ENCODE results near the gene FAM171A2. TPM values are rescaled to one million over a fixed set of nuclear protein-coding genes. Genes with fewer than 3 reads are reported as not detected.
A peak's percentile ranks its signal among the peaks of the same experiment; 100 is the strongest.

Gene FAM171A2
- total and polyA plus RNA-seq, 3 experiments from 2014 or later = 0.28 to 0.35 (median 0.33) TPM

DNA sequence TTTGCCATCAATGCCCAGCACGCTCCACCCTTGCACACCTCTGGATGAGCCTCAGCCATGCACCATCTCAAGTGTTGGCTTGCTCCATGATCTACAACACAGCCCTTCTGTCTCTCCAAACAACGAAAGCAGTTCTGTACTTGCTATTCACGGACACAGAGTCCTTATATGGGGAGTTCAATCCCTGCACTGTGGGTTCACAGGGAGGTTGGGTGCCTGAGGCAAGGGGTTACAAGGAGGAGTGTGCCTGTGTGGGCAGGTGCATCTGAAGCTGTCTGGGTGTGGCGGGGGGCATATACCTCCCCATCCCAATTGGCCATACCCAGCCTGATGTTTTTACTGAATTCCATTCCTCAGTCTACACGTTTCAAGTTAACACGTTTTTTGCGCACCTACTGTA, 49.6 kb downstream of the FAM171A2 start:
- no peak overlapping the region for H3K27ac ChIP-seq (ENCODE audit: low read depth, low read length)
- CTCF ChIA-PET = interaction anchor here (1.1 to 3.5 kb wide), 3 partner anchors 18 to 104 kb away, joined by 3 to 20 read pairs (median 6); partner anchors contain the start of gene UBTF
- POLR2A ChIA-PET = interaction anchor here (0.5 kb wide), 1 partner anchor 170 kb away, joined by 3 read pairs; no protein-coding TSS in a partner anchor
- no peaks in the 10 kb centered on the region for H3K9me3 ChIP-seq (ENCODE audit: low read length)
- H3K4me1 ChIP-seq (ENCODE audit: insufficient read depth, low read length) = peaks cover 15% of the 10 kb centered on the region
- Mint-ChIP-seq H3K4me1 (peaks cover 14 to 26% (median 15%) of the 10 kb centered on the region in 3 donors), H3K36me3 (no peaks in the 10 kb centered on the region), H3K4me3 (peak overlapping the region; percentile 52 to 66 (median 58)), H3K9me3 (no peaks in the 10 kb centered on the region), H3K27ac (no peak overlapping the region), H3K27me3 (peaks cover 30 to 42% of the 10 kb centered on the region in 2 donors)
- no peaks in the 10 kb centered on the region for H3K36me3 ChIP-seq (ENCODE audit: insufficient read depth, low read length)
- H3K4me3 ChIP-seq (ENCODE audit: low read length) = no peak overlapping the region
- peaks cover 33% of the 10 kb centered on the region for H3K27me3 ChIP-seq (ENCODE audit: insufficient read depth, low read length, poor library complexity, severe bottlenecking)
- no peak for DNase-seq

DNA sequence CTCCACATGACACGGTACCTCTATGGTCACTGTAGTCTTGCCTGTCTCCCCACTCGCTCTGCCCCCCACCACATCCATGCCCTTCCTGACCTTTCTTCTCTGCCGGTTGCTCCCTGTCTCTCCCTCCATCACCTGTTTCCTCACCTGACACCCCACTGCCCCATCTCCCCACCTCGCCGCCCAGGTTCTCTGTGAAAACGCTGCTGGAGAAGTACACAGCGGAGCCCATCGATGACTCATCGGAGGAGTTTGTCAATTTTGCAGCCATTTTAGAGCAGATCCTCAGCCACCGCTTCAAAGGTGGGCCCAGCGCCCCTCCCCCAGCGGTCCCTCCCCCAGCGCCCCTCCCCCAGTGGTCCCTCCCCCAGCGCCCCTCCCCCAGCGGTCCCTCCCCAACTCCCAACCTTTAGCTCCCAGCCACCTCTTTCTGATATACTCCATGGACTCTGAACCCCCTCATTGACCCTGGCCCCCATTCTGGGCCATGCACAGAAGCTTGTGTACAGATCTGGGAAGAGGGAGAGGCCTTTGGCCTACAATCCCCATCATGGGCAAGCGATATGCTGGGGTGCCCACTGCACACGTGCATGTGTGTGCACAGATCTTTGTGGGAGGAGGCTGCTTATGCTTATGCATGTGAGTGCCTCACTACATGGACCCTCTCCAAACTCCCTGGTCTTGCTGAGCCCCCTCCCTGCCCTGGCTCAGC, 51.1 kb downstream of the FAM171A2 start:
- Histone ChIP-seq H3K4me3 (ENCODE audit: low read length) (no peak overlapping the region), H3K27ac (ENCODE audit: low read depth, low read length) (no peak overlapping the region), H3K27me3 (ENCODE audit: insufficient read depth, low read length, poor library complexity, severe bottlenecking) (peaks cover 35% of the 10 kb centered on the region), H3K36me3 (ENCODE audit: insufficient read depth, low read length) (no peaks in the 10 kb centered on the region), H3K9me3 (ENCODE audit: low read length) (no peaks in the 10 kb centered on the region), H3K4me1 (ENCODE audit: insufficient read depth, low read length) (peaks cover 24% of the 10 kb centered on the region)
- ChIA-PET CTCF (no interaction called here), POLR2A (no interaction called here)
- no peak overlapping the region for H3K27ac Mint-ChIP-seq
- H3K4me3 Mint-ChIP-seq = no peak overlapping the region
- no peaks in the 10 kb centered on the region for H3K36me3 Mint-ChIP-seq
- DNase-seq = no peak
- H3K4me1 Mint-ChIP-seq = peaks cover 13 to 34% (median 18%) of the 10 kb centered on the region in 3 donors
- H3K9me3 Mint-ChIP-seq = no peaks in the 10 kb centered on the region
- peaks cover 26 to 42% of the 10 kb centered on the region in 2 donors for H3K27me3 Mint-ChIP-seq

DNA sequence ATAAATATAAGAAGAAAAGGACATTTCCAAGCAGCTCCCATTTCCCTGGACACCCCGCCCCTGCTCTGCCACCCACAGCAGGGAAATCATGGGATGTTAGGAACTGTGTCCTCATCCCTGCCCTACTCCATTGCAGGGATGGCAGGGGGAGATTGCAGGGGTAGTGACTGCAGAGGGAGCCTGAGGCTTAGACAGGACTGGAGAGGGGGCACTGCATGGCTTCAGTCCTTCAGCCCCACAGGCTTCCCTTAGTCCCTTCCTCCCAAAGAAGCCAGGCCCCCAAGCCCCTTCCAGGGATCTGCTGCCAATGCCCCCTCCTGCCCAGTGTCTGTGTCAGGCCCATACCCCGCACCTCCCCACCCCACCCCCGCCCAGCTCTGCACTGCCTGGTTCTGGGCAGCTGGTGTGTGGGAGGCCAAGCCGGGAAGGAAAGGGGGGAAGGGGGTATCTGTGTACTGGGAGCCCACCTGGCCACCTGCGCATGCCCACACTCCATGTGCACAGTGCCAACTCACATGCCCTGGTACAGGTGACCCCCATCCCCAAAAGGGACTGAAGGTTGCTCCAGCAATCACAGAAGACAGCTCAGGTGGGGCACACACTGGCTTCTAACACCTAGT, 52.0 kb downstream of the FAM171A2 start:
- Histone ChIP-seq H3K36me3 (ENCODE audit: insufficient read depth, low read length) (no peaks in the 10 kb centered on the region), H3K9me3 (ENCODE audit: low read length) (no peaks in the 10 kb centered on the region), H3K4me3 (ENCODE audit: low read length) (no peak overlapping the region), H3K4me1 (ENCODE audit: insufficient read depth, low read length) (peaks cover 28% of the 10 kb centered on the region), H3K27ac (ENCODE audit: low read depth, low read length) (no peak overlapping the region), H3K27me3 (ENCODE audit: insufficient read depth, low read length, poor library complexity, severe bottlenecking) (peaks cover 34% of the 10 kb centered on the region)
- Mint-ChIP-seq H3K27me3 (peaks cover 25 to 43% of the 10 kb centered on the region in 2 donors), H3K4me1 (peaks cover 18 to 39% (median 25%) of the 10 kb centered on the region in 3 donors), H3K4me3 (no peak overlapping the region), H3K27ac (peak overlapping the region in 1 of 8 donors; percentile 1), H3K9me3 (no peaks in the 10 kb centered on the region), H3K36me3 (no peaks in the 10 kb centered on the region)
- ChIA-PET POLR2A (no interaction called here), CTCF (interaction anchor here (1.3 to 3.5 kb wide), 3 partner anchors 34 to 101 kb away, joined by 3 to 13 read pairs (median 3); partner anchors contain the start of gene GRN)
- no peak for DNase-seq

DNA sequence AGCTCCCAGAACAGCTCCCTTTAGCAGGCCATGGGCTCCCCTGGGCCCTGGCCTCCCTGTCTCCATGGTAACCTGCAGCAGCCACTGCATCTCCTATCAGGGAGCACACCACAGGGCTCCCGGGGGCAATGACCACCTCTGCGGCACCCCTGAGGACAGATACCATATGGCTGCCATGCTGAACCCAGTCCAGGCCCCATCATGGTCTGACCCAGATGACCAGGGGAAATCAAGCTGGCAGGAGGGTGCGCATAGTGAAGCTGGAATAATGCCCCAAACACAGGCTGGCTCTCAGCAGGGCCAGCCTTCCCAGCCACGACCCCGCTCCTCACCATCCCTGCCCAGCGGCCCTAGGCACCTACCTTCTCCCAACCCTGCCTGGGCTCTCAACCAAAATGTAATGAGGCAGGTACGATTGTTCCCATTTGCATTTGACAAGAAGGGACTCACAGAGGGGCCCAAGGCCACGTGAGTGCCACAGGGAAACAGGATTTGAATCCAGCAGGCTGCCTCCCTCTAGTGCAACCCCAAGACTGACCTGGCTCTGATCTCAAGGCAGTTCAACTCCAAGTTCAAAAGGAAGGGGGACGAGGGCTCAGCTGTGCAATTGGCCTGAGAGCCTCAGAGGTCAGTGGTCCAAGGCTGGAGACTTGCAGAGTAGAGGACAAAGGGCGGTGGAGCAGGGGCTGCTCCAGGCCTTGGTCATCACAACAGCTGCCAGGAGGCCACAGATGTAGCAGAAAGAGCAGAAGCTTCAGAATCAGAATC, 52.9 kb downstream of the FAM171A2 start:
- Mint-ChIP-seq H3K9me3 (no peaks in the 10 kb centered on the region), H3K27ac (no peak overlapping the region), H3K4me1 (peaks cover 14 to 32% (median 19%) of the 10 kb centered on the region in 3 donors), H3K4me3 (peak overlapping the region in 1 of 7 donors; percentile 27), H3K36me3 (no peaks in the 10 kb centered on the region), H3K27me3 (peaks cover 23 to 40% of the 10 kb centered on the region in 2 donors)
- no peaks in the 10 kb centered on the region for H3K36me3 ChIP-seq (ENCODE audit: insufficient read depth, low read length)
- H3K4me1 ChIP-seq (ENCODE audit: insufficient read depth, low read length) = peaks cover 19% of the 10 kb centered on the region
- no peak for DNase-seq
- no peak overlapping the region for H3K27ac ChIP-seq (ENCODE audit: low read depth, low read length)
- H3K9me3 ChIP-seq (ENCODE audit: low read length) = no peaks in the 10 kb centered on the region
- ChIA-PET POLR2A (interaction anchor here (1.0 kb wide), 1 partner anchor 89 kb away, joined by 3 read pairs; no protein-coding TSS in a partner anchor), CTCF (interaction anchor here (0.8 to 3.5 kb wide), 5 partner anchors 9 to 100 kb away, joined by 3 to 13 read pairs (median 3); partner anchors contain the start of gene GRN)
- H3K27me3 ChIP-seq (ENCODE audit: insufficient read depth, low read length, poor library complexity, severe bottlenecking) = peaks cover 25% of the 10 kb centered on the region
- H3K4me3 ChIP-seq (ENCODE audit: low read length) = no peak overlapping the region

DNA sequence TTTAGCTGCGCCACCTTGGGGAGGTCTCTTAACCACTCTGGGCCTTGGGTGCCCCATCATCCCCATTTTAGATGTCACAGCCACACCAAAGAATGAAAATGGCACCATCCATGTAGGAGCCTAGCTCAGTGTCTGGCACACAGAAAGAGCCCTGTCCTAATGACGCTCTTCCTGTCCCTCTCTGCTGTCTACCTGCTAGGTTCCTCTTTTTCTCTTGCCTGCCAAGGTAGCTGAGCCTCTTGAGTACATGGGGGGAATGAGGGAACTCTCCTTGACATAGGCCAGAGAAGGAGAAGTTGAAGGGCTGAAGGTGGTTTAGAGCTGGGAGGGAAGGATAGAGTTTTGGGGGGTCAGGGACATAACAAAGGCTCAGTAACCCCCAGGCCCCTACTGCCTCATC, 53.5 kb downstream of the FAM171A2 start:
- Mint-ChIP-seq H3K4me1 (peaks cover 9 to 28% (median 16%) of the 10 kb centered on the region in 3 donors), H3K4me3 (peak overlapping the region in 3 of 7 donors; percentile 34 to 48 (median 46)), H3K27me3 (peaks cover 25 to 41% of the 10 kb centered on the region in 2 donors), H3K27ac (peak overlapping the region in 1 of 8 donors; percentile 41), H3K9me3 (no peaks in the 10 kb centered on the region), H3K36me3 (no peaks in the 10 kb centered on the region)
- ChIA-PET CTCF (interaction anchor here (0.8 to 3.5 kb wide), 4 partner anchors 10 to 99 kb away, joined by 3 to 13 read pairs (median 4); partner anchors contain the start of gene GRN), POLR2A (interaction anchor here (1.0 kb wide), 1 partner anchor 89 kb away, joined by 3 read pairs; no protein-coding TSS in a partner anchor)
- Histone ChIP-seq H3K36me3 (ENCODE audit: insufficient read depth, low read length) (no peaks in the 10 kb centered on the region), H3K4me1 (ENCODE audit: insufficient read depth, low read length) (peaks cover 16% of the 10 kb centered on the region), H3K27me3 (ENCODE audit: insufficient read depth, low read length, poor library complexity, severe bottlenecking) (peaks cover 22% of the 10 kb centered on the region), H3K9me3 (ENCODE audit: low read length) (no peaks in the 10 kb centered on the region), H3K27ac (ENCODE audit: low read depth, low read length) (no peak overlapping the region), H3K4me3 (ENCODE audit: low read length) (no peak overlapping the region)
- DNase-seq = no peak

DNA sequence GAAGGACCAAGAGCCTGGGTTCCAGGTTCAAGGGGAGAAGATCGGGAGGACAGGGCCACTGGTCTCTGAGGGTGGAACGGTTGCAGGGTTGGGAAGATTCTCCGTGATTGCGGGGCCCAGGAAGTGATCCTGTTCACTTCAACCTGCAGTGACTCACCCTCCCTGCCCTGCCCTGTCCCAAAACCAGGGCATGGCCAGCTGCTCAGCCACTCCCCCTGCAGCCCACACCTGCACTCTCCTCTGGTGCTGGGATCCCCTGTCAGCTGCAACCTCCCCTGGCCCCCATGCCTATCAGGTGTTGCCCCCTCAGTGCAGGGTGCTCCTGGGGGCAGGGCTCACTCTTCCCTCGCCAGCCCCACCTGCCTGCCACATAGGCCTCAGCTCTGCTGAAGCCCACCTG, 54.2 kb downstream of the FAM171A2 start:
- Mint-ChIP-seq H3K4me1 (peaks cover 9 to 28% (median 16%) of the 10 kb centered on the region in 3 donors), H3K9me3 (no peaks in the 10 kb centered on the region), H3K4me3 (peak overlapping the region in 2 of 7 donors; percentile 38 to 63), H3K27ac (peak overlapping the region in 1 of 8 donors; percentile 41), H3K27me3 (peaks cover 27 to 47% of the 10 kb centered on the region in 2 donors), H3K36me3 (peaks cover 0 to 1% (median 0%) of the 10 kb centered on the region in 3 donors)
- Histone ChIP-seq H3K27me3 (ENCODE audit: insufficient read depth, low read length, poor library complexity, severe bottlenecking) (peaks cover 18% of the 10 kb centered on the region), H3K9me3 (ENCODE audit: low read length) (no peaks in the 10 kb centered on the region), H3K27ac (ENCODE audit: low read depth, low read length) (no peak overlapping the region), H3K4me1 (ENCODE audit: insufficient read depth, low read length) (peaks cover 16% of the 10 kb centered on the region), H3K36me3 (ENCODE audit: insufficient read depth, low read length) (no peaks in the 10 kb centered on the region), H3K4me3 (ENCODE audit: low read length) (no peak overlapping the region)
- ChIA-PET CTCF (interaction anchor here (1.6 to 3.5 kb wide), 2 partner anchors 22 to 99 kb away, joined by 3 to 13 read pairs; no protein-coding TSS in a partner anchor), POLR2A (interaction anchor here (1.0 to 2.0 kb wide), 3 partner anchors 17 to 88 kb away, joined by 3 to 6 read pairs (median 6); no protein-coding TSS in a partner anchor)
- no peak for DNase-seq

DNA sequence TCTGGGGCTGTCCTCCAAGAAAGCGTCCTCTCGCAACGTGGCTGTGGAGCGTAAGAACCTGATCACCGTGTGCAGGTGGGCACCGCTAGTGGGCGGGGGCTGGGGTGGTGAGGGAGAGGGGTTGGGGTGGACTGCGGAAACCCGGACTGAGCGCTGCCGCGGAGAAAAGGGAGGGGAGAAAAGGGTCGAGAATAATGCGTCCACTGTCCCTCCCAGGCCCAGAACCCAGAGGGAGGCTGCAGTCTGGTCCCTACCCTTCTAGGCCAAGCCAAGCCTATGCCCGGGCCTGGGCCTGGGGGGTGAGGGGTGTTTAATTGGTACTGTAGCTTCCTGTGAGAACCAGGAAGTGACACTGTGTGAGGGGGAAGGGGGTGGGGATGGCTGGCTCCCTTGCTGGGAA, 54.8 kb downstream of the FAM171A2 start:
- H3K27me3 ChIP-seq (ENCODE audit: insufficient read depth, low read length, poor library complexity, severe bottlenecking) = peaks cover 12% of the 10 kb centered on the region

More for the DNA sequence above, 54.8 kb downstream of the FAM171A2 start:
- Histone ChIP-seq H3K9me3 (ENCODE audit: low read length) (no peaks in the 10 kb centered on the region), H3K36me3 (ENCODE audit: insufficient read depth, low read length) (no peaks in the 10 kb centered on the region), H3K4me3 (ENCODE audit: low read length) (no peak overlapping the region), H3K4me1 (ENCODE audit: insufficient read depth, low read length) (peaks cover 16% of the 10 kb centered on the region), H3K27ac (ENCODE audit: low read depth, low read length) (no peak overlapping the region)
- POLR2A ChIA-PET = interaction anchor here (0.6 to 2.0 kb wide), 4 partner anchors 18 to 752 kb away, joined by 3 to 6 read pairs (median 4); partner anchors contain the start of gene NMT1
- CTCF ChIA-PET = interaction anchor here (0.8 to 3.5 kb wide), 3 partner anchors 22 to 98 kb away, joined by 3 to 13 read pairs (median 3); no protein-coding TSS in a partner anchor
- H3K9me3 Mint-ChIP-seq = no peaks in the 10 kb centered on the region
- DNase-seq = no peak
- no peak overlapping the region for H3K27ac Mint-ChIP-seq
- H3K36me3 Mint-ChIP-seq = peaks cover 0 to 3% (median 1%) of the 10 kb centered on the region in 3 donors
- H3K4me1 Mint-ChIP-seq = peaks cover 13 to 28% (median 17%) of the 10 kb centered on the region in 3 donors
- peaks cover 27 to 45% of the 10 kb centered on the region in 2 donors for H3K27me3 Mint-ChIP-seq
- H3K4me3 Mint-ChIP-seq = peak overlapping the region in 6 of 7 donors; percentile 36 to 72 (median 46)
